ENCODE data around the gene B4GALT2.

GRCh38 chr1:43933386-43934100, 45.5 kb upstream of the B4GALT2 start, which contains the start of gene ARTN:
- TF ChIP-seq ZNF274 (IDR thresholded peaks at IDR 0.05; ENCODE audit: insufficient read depth, insufficient read length) (no peak), PKNOX1 (IDR thresholded peaks at IDR 0.05) (no peak), MLLT1 (IDR thresholded peaks at IDR 0.05) (no peak), RBBP5 (conservative IDR thresholded peaks at IDR 0.05) (no peak), SMARCA5 (IDR thresholded peaks at IDR 0.05) (no peak), SMC3 (IDR thresholded peaks at IDR 0.05; ENCODE audit: borderline replicate concordance, low read length) (no peak)

All from GM12878 (cell line).